DMS153 treated with DMSO at 0.1 percent for 48 hours (cell line): ENCODE measurements around the gene PPHLN1.
"Not testable (repeated sequence)": the region's sequence is repeated elsewhere in the genome, so short reads cannot be mapped to it uniquely, and the experiment has no call there.

Source experiments
- DNase-seq: peaks from one replicate; lab custom pipeline; 2025; ENCODE audit not compliant: unreplicated experiment; lab: John Stamatoyannopoulos, UW

The PPHLN1 gene

GRCh38 chr12:42370013-42370412 is 44.0 kb downstream of the PPHLN1 start:
- DNase-seq, result no peak

- DNase-seq, result peak; percentile 55
Observed at GRCh38 chr12:42372154-42372791, 46.3 kb downstream of the PPHLN1 start.

GRCh38 chr12:42373669-42374068 is 47.7 kb downstream of the PPHLN1 start:
- no peak for DNase-seq

- no peak for DNase-seq
Observed at GRCh38 chr12:42380733-42381132, 54.8 kb downstream of the PPHLN1 start.

- no peak for DNase-seq
Observed at GRCh38 chr12:42382013-42382696, 56.2 kb downstream of the PPHLN1 start.

- DNase-seq, result no peak
Observed at GRCh38 chr12:42385326-42385841, 59.4 kb downstream of the PPHLN1 start.

GRCh38 chr12:42386308-42386707 is 60.3 kb downstream of the PPHLN1 start:
- no peak for DNase-seq

- DNase-seq, result not testable (repeated sequence)
Observed at GRCh38 chr12:42388086-42388485, 62.1 kb downstream of the PPHLN1 start.

- DNase-seq, result no peak
Observed at GRCh38 chr12:42394429-42394828, 68.5 kb downstream of the PPHLN1 start.

- no peak for DNase-seq
Observed at GRCh38 chr12:42396473-42397259, 70.7 kb downstream of the PPHLN1 start.

- DNase-seq, result no peak
Observed at GRCh38 chr12:42402821-42403411, 76.9 kb downstream of the PPHLN1 start.

GRCh38 chr12:42407306-42407705 is 81.3 kb downstream of the PPHLN1 start:
- no peak for DNase-seq

- DNase-seq, result no peak
Observed at GRCh38 chr12:42409471-42409870, 83.5 kb downstream of the PPHLN1 start.

GRCh38 chr12:42410340-42410739 is 84.4 kb downstream of the PPHLN1 start:
- no peak for DNase-seq

GRCh38 chr12:42420395-42420794 is 94.4 kb downstream of the PPHLN1 start:
- no peak for DNase-seq

GRCh38 chr12:42421844-42422779 is 96.1 kb downstream of the PPHLN1 start:
- no peak for DNase-seq

GRCh38 chr12:42422785-42423184 is 96.8 kb downstream of the PPHLN1 start:
- no peak for DNase-seq

- DNase-seq, result no peak
Observed at GRCh38 chr12:42426746-42427145, 100.8 kb downstream of the PPHLN1 start.

GRCh38 chr12:42428850-42429249 is 102.9 kb downstream of the PPHLN1 start:
- no peak for DNase-seq

GRCh38 chr12:42432517-42433140 is 106.7 kb downstream of the PPHLN1 start:
- no peak for DNase-seq
